Endothelial cell of umbilical vein (primary cell): Measurements from ENCODE around the gene BMP2. TPM values are rescaled to one million over a fixed set of nuclear protein-coding genes. Genes with fewer than 3 reads are reported as not detected.

ENCODE experiments used
- BruUV-seq: library from RNA; stranded (reverse); fragments of 400-500 nt; replicated peaks from 2 replicates; lab custom pipeline; 2021; lab: Mats Ljungman, UMichigan
- CTCF ChIA-PET: fragments of 300-600, 350-600 bp; sonication (Branson Sonifier 250); formaldehyde crosslinking; loops from one replicate; lab custom pipeline; 2021; ENCODE audit warnings: antibody characterized with exemption, inconsistent platforms; lab: Charles Lee
- POLR2A ChIA-PET: fragments of 300-600, 350-600 bp; sonication (Branson Sonifier 250); formaldehyde crosslinking; loops from one replicate; lab custom pipeline; 2021; ENCODE audit warnings: antibody characterized with exemption, inconsistent platforms; lab: Charles Lee
- DNase-seq: peaks from one replicate; pipeline ENCODE4 v3.0.0-alpha.2; 2011; ENCODE audit warnings: low read depth, low spot score
- FAIRE-seq: peaks from 2 replicates; lab custom pipeline; 2011; peaks lifted over from hg19 to GRCh38; lab: Jason Lieb, UNC
- H2AFZ ChIP-seq: 2 replicates; pipeline ENCODE4 v1.6.0; 2012; ENCODE audit warnings: low read depth, low read length, control low read depth, inconsistent platforms
- H3K27ac ChIP-seq: 2 replicates; pipeline ENCODE4 v1.5.1; 2011; ENCODE audit warnings: low read depth, mild to moderate bottlenecking, control low read depth, low read length, moderate library complexity; ENCODE audit not compliant: insufficient read depth
- H3K27me3 ChIP-seq, 2 experiments: 2 replicates each; pipeline versions ENCODE4 v1.6.0 to v1.6.1; 2011; ENCODE audit warnings: low read length in 2 of 2, mixed read lengths in 1 of 2; ENCODE audit not compliant: control insufficient read depth in 2 of 2, insufficient read depth in 2 of 2
- H3K36me3 ChIP-seq, 2 experiments: 2 replicates in 1 of 2; 3 replicates in 1 of 2; pipeline ENCODE4 v1.5.1; 2011; ENCODE audit warnings: low read length in 2 of 2, mild to moderate bottlenecking in 1 of 2, moderate library complexity in 1 of 2; ENCODE audit not compliant: control insufficient read depth in 2 of 2, insufficient read depth in 2 of 2; ENCODE audit errors: extremely low read depth in 1 of 2
- H3K4me1 ChIP-seq: 3 replicates; pipeline ENCODE4 v1.5.1; 2011; ENCODE audit warnings: mild to moderate bottlenecking, low read length; ENCODE audit not compliant: control insufficient read depth, insufficient read depth; ENCODE audit errors: extremely low read depth
- H3K4me2 ChIP-seq: 2 replicates; pipeline ENCODE4 v1.6.1; 2011; ENCODE audit warnings: low read length, control low read depth, mixed read lengths; ENCODE audit not compliant: insufficient read depth
- H3K4me3 ChIP-seq, 3 experiments: fragments of 200-600 bp in 1 of 3; sonication (generic), shearing (Covaris generic) in 1 of 3; replicated peaks in 1 of 3; 2 replicates each; pipeline ENCODE4 v1.5.1; 2011 to 2016; ENCODE audit warnings: control low read depth in 3 of 3, low read length in 3 of 3, mild to moderate bottlenecking in 2 of 3, inconsistent platforms in 1 of 3, low read depth in 1 of 3, moderate library complexity in 1 of 3; ENCODE audit not compliant: insufficient read depth in 1 of 3
- H3K79me2 ChIP-seq: 2 replicates; pipeline ENCODE4 v1.6.0; 2012; ENCODE audit warnings: low read length, inconsistent platforms; ENCODE audit not compliant: control insufficient read depth, insufficient read depth
- H3K9ac ChIP-seq: replicated peaks from 2 replicates; pipeline ENCODE3; 2011; ENCODE audit warnings: low read length, control low read depth; ENCODE audit not compliant: insufficient read depth; ENCODE audit errors: extremely low read depth
- H3K9me1 ChIP-seq: replicated peaks from 3 replicates; pipeline ENCODE4 v1.6.0; 2011; ENCODE audit warnings: mild to moderate bottlenecking, low read length; ENCODE audit not compliant: control insufficient read depth, insufficient read depth; ENCODE audit errors: extremely low read depth
- H3K9me3 ChIP-seq: replicated peaks from 2 replicates; pipeline ENCODE4 v1.5.1; 2012; ENCODE audit warnings: low read length, inconsistent platforms; ENCODE audit not compliant: control insufficient read depth, insufficient read depth
- H4K20me1 ChIP-seq: replicated peaks from 2 replicates; pipeline ENCODE3; 2011; ENCODE audit warnings: mild to moderate bottlenecking, low read length; ENCODE audit not compliant: control insufficient read depth, insufficient read depth; ENCODE audit errors: extremely low read depth
- EZH2 ChIP-seq: IDR thresholded peaks from 2 replicates; pipeline ENCODE4 v1.6.1; 2012; ENCODE audit warnings: borderline replicate concordance, low read depth, mild to moderate bottlenecking, moderate library complexity, low read length, inconsistent platforms; ENCODE audit not compliant: severe bottlenecking
- FOS ChIP-seq: IDR thresholded peaks from 2 replicates; pipeline ENCODE4 v1.6.1; 2011; ENCODE audit warnings: mild to moderate bottlenecking, low read length, moderate library complexity, borderline replicate concordance; ENCODE audit not compliant: insufficient read depth
- GATA2 ChIP-seq: IDR thresholded peaks from 2 replicates; pipeline ENCODE4 v1.7.0; 2011; ENCODE audit warnings: low read depth, mild to moderate bottlenecking, moderate library complexity, mixed read lengths, low read length; ENCODE audit not compliant: insufficient read length, insufficient read depth
- JUN ChIP-seq: IDR thresholded peaks from 2 replicates; pipeline ENCODE4 v1.6.1; 2011; ENCODE audit warnings: borderline replicate concordance, low read depth; ENCODE audit not compliant: insufficient read length, insufficient read depth
- MYC ChIP-seq: IDR thresholded peaks from one replicate; pipeline ENCODE4 v1.6.1; 2011; ENCODE audit warnings: mild to moderate bottlenecking, low read depth, low read length
- POLR2A ChIP-seq: IDR thresholded peaks from 2 replicates; pipeline ENCODE4 v1.6.1; 2012; ENCODE audit warnings: low read depth, mild to moderate bottlenecking, control low read depth, low read length
- POLR2AphosphoS5 ChIP-seq: IDR thresholded peaks from 2 replicates; pipeline ENCODE4 v1.6.1; 2012; ENCODE audit warnings: low read depth, mild to moderate bottlenecking, control low read depth, low read length, moderate library complexity; ENCODE audit not compliant: insufficient read depth
- dilution Hi-C: fragments of 300-500 bp; cut with MboI; formaldehyde crosslinking; loops from one replicate; pipeline ENCODE4 v1.15.0; 2019; ENCODE audit warnings: low sequenced_read_pairs; ENCODE audit not compliant: extremely low pct_ligation_motif_present
- intact Hi-C: fragments of 100-400 bp; cut with micrococcal nuclease; formaldehyde crosslinking; loops from one replicate; pipeline ENCODE4 v1.10.0; 2022
- polyA plus RNA-seq, 4 experiments: library from polyadenylated mRNA; depleted of rRNA in 3 of 4; stranded (reverse) in 3 of 4; unstranded in 1 of 4; fragments of >200 nt; gene quantifications; 2 replicates each; pipeline versions ENCODE4 v1.2.1 to v1.2.3, GENCODE V29; 2011 to 2012; ENCODE audit warnings: missing spikeins in 1 of 4
- total RNA-seq: library from RNA; stranded (reverse); gene quantifications from 2 replicates; pipeline ENCODE4 v1.2.3, GENCODE V29; 2021
- TF ChIP-seq, protein P1 (sequence below): IDR thresholded peaks from 2 replicates; pipeline ENCODE4 v1.6.1; 2011; ENCODE audit not compliant: insufficient read depth, insufficient read length
- TF ChIP-seq, protein P2 (sequence below), 2 donors: IDR thresholded peaks; 1 replicate in 1 of 2; 2 replicates in 1 of 2; pipeline ENCODE4 v1.5.1; 2011; ENCODE audit warnings: low read length in 2 of 2, mild to moderate bottlenecking in 2 of 2, moderate library complexity in 2 of 2, control low read depth in 1 of 2, inconsistent platforms in 1 of 2, low read depth in 1 of 2; ENCODE audit not compliant: insufficient read depth in 1 of 2; ENCODE audit errors: extremely low read depth in 1 of 2

The BMP2 gene
- total and polyA plus RNA-seq, 2 donors (not counting 3 experiments of a cell fraction or from before 2014, with no cell fraction given): 7.1 to 15.7 TPM

DNA sequence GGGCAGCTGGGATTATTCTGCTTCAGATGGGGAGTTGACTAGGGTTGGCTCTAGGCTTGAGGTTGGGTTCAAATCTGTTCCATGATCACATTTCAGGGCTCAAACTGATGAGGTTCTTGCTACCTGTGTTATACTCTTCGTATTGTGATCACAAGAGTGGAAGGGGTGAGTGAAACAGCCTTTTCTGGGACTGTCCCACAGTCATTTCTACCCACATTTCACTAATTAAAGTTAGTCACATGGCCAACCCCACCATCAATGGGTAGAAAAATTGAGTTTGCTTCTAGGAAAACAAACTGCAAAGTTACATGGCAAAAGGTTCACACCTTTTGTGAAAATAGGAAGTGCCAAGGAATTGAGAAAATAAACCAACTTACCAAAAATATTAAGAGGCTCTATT, 33.5 kb upstream of the BMP2 start:
- Histone ChIP-seq H2AFZ (no peak overlapping the region), H3K79me2 (no peaks in the 10 kb centered on the region), H3K4me3 (no peak overlapping the region), H3K36me3 (no peaks in the 10 kb centered on the region), H3K4me1 (no peaks in the 10 kb centered on the region), H3K27me3 (no peaks in the 10 kb centered on the region), H3K9me1 (no peaks in the 10 kb centered on the region), H3K27ac (no peak overlapping the region), H3K9ac (no peak overlapping the region), H3K9me3 (no peaks in the 10 kb centered on the region), H4K20me1 (no peaks in the 10 kb centered on the region), H3K4me2 (no peak overlapping the region)
- DNase-seq: no peak
- dilution Hi-C loops: no loop called here
- no peak for FAIRE-seq
- CTCF ChIA-PET: no interaction called here
- intact Hi-C loops: no loop called here
- POLR2A ChIA-PET: no interaction called here
- no TSS peak for BruUV-seq
- no peak for TF ChIP-seq POLR2A
- no peak for TF ChIP-seq EZH2
- TF ChIP-seq, protein P1, sequence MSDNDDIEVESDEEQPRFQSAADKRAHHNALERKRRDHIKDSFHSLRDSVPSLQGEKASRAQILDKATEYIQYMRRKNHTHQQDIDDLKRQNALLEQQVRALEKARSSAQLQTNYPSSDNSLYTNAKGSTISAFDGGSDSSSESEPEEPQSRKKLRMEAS: no peak
- TF ChIP-seq FOS: no peak
- no peak for TF ChIP-seq GATA2
- no peak for TF ChIP-seq JUN
- TF ChIP-seq MYC: no peak
- TF ChIP-seq POLR2AphosphoS5: no peak
- TF ChIP-seq, protein P2, sequence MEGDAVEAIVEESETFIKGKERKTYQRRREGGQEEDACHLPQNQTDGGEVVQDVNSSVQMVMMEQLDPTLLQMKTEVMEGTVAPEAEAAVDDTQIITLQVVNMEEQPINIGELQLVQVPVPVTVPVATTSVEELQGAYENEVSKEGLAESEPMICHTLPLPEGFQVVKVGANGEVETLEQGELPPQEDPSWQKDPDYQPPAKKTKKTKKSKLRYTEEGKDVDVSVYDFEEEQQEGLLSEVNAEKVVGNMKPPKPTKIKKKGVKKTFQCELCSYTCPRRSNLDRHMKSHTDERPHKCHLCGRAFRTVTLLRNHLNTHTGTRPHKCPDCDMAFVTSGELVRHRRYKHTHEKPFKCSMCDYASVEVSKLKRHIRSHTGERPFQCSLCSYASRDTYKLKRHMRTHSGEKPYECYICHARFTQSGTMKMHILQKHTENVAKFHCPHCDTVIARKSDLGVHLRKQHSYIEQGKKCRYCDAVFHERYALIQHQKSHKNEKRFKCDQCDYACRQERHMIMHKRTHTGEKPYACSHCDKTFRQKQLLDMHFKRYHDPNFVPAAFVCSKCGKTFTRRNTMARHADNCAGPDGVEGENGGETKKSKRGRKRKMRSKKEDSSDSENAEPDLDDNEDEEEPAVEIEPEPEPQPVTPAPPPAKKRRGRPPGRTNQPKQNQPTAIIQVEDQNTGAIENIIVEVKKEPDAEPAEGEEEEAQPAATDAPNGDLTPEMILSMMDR (IDR thresholded peaks at IDR 0.05; ENCODE audit: extremely low read depth in 1 of 2, insufficient read depth in 1 of 2, low read depth in 1 of 2, low read length in 2 of 2): no peak
